ENCODE measurements around the gene NRL. TPM values are rescaled to one million over a fixed set of nuclear protein-coding genes. Genes with fewer than 3 reads are reported as not detected.

Gene NRL
- total RNA-seq, 1 donor from 2014 or later = 3.6 TPM

GRCh38 chr14:24157331-24157730 lies 42.6 kb upstream of the NRL start:
- Histone ChIP-seq H3K27me3 (ENCODE audit: control insufficient read depth, insufficient read depth, low read length) (no peaks in the 10 kb centered on the region), H3K36me3 (ENCODE audit: control insufficient read depth, insufficient read depth, low read length) (peaks cover 10% of the 10 kb centered on the region), H3K4me3 (ENCODE audit: low read depth, low read length) (no peak overlapping the region)
- no peak for TF ChIP-seq CTCF (IDR thresholded peaks at IDR 0.05; ENCODE audit: insufficient read depth, low read length, poor library complexity, severe bottlenecking)
- no peak for DNase-seq (ENCODE audit: low read depth)

GRCh38 chr14:24156840-24157239 lies 42.1 kb upstream of the NRL start:
- no peak overlapping the region for H3K4me3 ChIP-seq (ENCODE audit: low read depth, low read length)
- H3K27me3 ChIP-seq (ENCODE audit: control insufficient read depth, insufficient read depth, low read length) = no peaks in the 10 kb centered on the region
- DNase-seq (ENCODE audit: low read depth) = no peak
- peaks cover 10% of the 10 kb centered on the region for H3K36me3 ChIP-seq (ENCODE audit: control insufficient read depth, insufficient read depth, low read length)
- TF ChIP-seq CTCF (IDR thresholded peaks at IDR 0.05; ENCODE audit: insufficient read depth, low read length, poor library complexity, severe bottlenecking) = no peak

GRCh38 chr14:24155100-24155499 lies 40.4 kb upstream of the NRL start:
- DNase-seq (ENCODE audit: low read depth) = no peak
- H3K4me3 ChIP-seq (ENCODE audit: low read depth, low read length) = no peak overlapping the region
- no peak for TF ChIP-seq CTCF (IDR thresholded peaks at IDR 0.05; ENCODE audit: insufficient read depth, low read length, poor library complexity, severe bottlenecking)
- H3K27me3 ChIP-seq (ENCODE audit: control insufficient read depth, insufficient read depth, low read length) = no peaks in the 10 kb centered on the region
- peaks cover 14% of the 10 kb centered on the region for H3K36me3 ChIP-seq (ENCODE audit: control insufficient read depth, insufficient read depth, low read length)

- DNase-seq (ENCODE audit: low read depth) = no peak
- Histone ChIP-seq H3K36me3 (ENCODE audit: control insufficient read depth, insufficient read depth, low read length) (peaks cover 11% of the 10 kb centered on the region), H3K4me3 (ENCODE audit: low read depth, low read length) (no peak overlapping the region), H3K27me3 (ENCODE audit: control insufficient read depth, insufficient read depth, low read length) (no peaks in the 10 kb centered on the region)
- no peak for TF ChIP-seq CTCF (IDR thresholded peaks at IDR 0.05; ENCODE audit: insufficient read depth, low read length, poor library complexity, severe bottlenecking)
These were observed 36.8 kb upstream of the NRL start for GRCh38 chr14:24151404-24152080.

GRCh38 chr14:24150993-24151392 lies 36.2 kb upstream of the NRL start:
- no peak for TF ChIP-seq CTCF (IDR thresholded peaks at IDR 0.05; ENCODE audit: insufficient read depth, low read length, poor library complexity, severe bottlenecking)
- no peak for DNase-seq (ENCODE audit: low read depth)
- Histone ChIP-seq H3K36me3 (ENCODE audit: control insufficient read depth, insufficient read depth, low read length) (peaks cover 10% of the 10 kb centered on the region), H3K27me3 (ENCODE audit: control insufficient read depth, insufficient read depth, low read length) (no peaks in the 10 kb centered on the region), H3K4me3 (ENCODE audit: low read depth, low read length) (no peak overlapping the region)

- TF ChIP-seq CTCF (IDR thresholded peaks at IDR 0.05; ENCODE audit: insufficient read depth, low read length, poor library complexity, severe bottlenecking) = no peak
- Histone ChIP-seq H3K36me3 (ENCODE audit: control insufficient read depth, insufficient read depth, low read length) (peaks cover 9% of the 10 kb centered on the region), H3K4me3 (ENCODE audit: low read depth, low read length) (no peak overlapping the region), H3K27me3 (ENCODE audit: control insufficient read depth, insufficient read depth, low read length) (no peaks in the 10 kb centered on the region)
- DNase-seq (ENCODE audit: low read depth) = no peak
These were observed 35.8 kb upstream of the NRL start for GRCh38 chr14:24150567-24150966.

Measured in kidney epithelial cell (primary cell).